GM21619 (cell line): ENCODE data around the gene TBC1D22A.
A peak's percentile ranks its signal among the peaks of the same experiment; 100 is the strongest.

Source experiments
- ATAC-seq: cut with Tn5 transposase; IDR thresholded peaks from one replicate; pipeline ENCODE4 v1.9.1; 2021; ENCODE audit not compliant: unreplicated experiment

TBC1D22A gene

DNA sequence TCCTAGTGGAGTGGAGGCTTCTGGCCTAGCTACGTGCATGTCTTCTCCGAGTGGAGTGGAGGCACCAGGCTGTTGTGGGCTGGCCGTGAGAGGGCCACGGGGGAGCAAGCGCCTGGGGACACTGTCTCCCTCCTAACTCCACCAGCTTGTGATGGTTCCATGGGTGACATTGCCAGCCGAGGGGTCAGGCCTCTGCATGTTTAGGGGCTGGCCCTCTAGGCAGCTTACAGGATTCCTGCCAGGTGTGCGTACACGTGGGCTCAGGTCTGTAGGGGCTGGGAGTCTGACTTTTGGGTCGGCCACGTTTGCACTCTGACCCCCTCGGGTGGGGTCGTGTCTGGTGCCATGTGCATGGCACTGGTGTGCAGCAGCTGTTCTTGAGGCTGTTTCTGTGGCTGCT lies 31.6 kb downstream of the TBC1D22A start:
- ATAC-seq: no peak

DNA sequence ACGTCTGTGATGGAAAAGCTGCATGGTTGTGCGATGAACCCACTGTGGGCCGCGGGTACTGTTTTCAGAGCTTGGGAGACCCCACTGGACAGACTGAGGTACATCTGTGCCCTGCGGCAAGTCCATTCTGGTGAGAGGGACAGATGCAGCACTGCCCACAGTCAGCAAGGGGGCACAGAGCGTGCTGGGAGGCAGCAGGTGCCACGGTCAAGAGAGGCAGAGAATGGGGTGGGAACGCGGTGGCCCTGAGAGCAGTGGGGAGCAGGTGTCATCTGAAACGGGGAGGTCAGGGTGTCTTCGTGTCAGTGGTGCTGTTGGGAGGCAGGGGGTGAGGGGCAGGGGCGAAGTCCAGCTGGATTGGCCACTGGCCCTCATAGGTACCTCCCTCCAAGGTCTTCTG lies 32.0 kb downstream of the TBC1D22A start:
- ATAC-seq: no peak

DNA sequence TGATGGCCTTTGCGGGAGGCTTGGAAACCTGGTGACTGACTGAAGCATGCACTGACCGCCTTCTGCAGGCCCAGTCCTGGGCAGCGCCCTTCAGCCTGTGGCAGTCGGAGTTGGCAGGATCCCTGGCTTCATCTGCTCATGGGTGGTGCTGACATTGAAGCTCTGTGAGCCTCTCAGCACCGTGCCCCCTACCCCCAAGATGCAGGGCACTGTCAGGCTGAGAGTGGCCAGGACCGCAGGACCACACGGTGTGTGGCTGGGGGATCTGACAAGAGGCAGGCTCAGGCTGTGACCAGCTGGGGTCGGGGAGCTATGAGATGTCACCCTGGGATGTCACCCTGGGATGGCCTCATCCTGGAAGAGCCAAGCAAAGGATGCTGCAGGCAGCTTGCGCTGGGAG lies 32.7 kb downstream of the TBC1D22A start:
- ATAC-seq: no peak

DNA sequence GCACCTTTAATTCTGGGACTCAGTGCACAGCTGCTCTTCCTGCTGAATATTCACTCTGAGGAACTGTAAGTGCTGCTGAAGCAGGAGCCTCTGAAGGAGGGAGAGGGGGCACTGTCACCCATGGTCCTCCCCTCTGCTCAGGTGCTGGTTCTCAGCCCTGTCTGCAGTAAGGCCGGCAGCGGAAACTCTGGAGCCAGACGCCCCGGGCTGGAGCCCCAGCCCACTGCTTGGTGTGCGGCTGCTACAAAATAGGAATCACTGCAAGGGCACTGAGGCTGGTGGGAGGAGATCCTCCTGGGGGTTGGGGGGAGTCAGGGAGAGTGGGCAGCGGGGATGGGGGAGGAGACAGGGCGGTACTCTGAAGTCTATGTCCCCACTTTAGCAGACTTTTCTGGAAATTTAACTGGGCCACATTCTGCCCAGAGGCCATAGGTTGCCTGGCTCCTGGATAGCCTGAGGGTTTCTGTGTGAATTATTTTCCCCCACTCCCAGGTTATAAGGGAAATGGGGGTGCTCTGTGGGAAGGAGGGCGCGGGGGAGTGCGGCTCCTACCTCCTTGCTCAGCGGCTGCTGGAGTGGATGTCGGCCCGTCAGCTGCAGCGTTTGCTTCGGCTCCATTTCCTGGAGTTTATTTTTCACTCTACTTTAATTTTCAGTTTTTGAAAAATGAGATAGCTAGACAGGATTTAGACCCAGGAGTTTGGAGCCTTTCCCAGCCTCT lies 33.6 kb downstream of the TBC1D22A start:
- ATAC-seq: no peak

DNA sequence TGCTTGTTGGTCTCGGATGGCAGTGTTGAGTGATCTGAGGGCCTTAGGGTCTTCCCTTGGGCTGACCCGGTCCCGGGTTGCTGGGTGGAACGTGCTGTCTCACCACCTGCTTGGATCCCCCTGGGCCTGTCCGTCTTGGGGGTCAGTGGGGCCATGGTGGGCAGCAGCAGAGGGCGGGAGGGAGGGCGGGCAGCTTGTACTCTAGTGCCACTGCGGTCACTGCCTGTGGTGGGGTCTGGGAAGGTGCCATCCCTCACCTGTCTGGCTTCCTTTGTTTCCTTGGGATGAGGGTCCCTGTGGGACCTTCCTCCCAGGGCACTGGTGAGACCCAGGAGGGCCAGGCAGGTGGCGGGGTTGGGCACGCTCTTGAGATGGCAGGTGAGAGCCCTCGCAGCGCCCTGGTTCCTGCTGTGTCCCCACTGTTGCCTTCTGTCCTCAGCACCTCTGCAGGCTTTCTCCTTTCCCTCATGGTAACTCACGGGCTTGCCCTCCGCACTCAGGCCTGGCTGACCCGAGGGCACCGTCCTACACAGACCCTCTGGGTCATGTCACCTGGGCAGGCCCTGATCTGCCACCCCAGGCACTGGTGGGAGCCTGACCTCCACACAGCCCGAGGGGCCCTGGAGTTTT lies 34.2 kb downstream of the TBC1D22A start:
- ATAC-seq: no peak

DNA sequence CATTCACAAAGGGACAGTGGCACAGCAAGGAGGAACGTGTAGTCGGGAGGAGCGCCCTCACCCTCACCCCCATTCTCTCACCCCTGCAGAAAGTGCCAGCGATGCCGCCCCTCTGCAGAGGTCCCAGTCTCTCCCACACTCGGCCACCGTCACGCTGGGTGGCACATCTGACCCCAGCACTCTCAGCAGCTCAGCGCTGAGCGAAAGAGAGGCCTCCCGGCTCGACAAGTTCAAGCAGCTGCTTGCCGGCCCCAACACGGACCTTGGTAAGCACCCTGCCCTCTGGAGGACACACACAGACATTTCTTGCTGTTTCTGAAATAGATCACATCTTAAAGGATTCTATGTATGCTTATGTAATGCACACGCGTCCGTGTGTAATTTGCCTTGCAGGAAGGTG lies 34.9 kb downstream of the TBC1D22A start:
- ATAC-seq: no peak

DNA sequence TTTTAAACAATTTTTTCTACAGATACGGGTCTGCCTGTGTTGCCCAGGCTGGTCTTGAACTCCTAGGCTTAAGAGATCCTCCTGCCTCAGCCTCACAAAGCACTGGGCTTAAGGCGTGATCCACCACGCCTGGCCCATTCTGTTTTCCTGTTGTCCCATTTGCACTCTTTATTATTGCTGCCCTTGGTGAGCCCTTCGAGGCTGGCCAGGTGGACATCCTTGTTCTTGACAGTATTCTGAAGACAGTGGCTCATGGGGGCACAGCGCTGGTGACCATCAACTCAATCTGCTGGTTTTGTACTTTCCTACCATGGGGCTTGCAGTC lies 35.6 kb downstream of the TBC1D22A start:
- no peak for ATAC-seq

DNA sequence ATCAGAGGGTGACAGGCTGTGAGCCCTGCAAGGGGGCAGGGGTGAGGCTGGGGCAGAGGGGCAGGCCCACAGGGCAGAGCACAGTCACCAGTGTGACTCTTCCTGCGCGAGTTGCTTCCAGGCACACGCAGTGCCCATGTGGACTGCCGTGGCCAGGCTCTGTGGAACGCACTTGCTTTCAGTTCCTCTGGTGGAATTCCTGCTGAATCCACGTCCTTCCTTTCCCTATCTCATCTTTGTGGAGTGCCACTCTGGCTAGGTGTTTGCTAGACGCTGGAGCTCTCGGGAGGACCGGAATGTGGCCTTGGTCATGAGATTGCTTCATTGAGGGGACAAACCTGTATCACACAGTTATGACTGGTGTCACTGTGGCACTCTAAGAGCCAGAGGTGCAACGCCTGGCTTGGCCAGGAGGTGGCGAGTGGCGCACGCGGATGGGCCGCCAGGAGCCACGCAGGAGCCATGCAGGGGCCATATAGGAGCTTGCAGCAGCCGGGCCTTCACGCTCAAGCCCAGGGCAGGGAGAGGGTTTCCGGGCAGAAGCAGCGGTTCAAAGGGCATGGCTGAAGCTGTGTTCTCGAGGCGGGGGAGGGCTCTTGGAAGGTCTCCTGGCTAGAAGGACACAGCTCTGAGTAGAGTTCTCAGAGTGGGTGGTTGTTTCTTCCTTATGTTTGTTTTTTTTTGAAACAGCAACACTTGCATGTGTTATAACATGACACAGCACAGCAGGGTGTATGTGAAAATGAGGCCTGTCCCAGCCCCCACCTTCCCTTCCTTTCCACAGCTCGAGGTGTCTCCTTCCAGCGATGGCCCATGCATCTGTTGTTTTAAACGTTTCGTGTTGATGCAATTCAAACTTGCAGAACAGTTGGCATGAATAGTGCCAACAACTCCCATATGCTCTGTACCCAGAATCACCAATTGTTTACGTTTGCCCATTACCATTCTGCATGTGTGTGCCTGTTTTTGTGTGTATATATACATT lies 36.2 kb downstream of the TBC1D22A start:
- no peak for ATAC-seq

DNA sequence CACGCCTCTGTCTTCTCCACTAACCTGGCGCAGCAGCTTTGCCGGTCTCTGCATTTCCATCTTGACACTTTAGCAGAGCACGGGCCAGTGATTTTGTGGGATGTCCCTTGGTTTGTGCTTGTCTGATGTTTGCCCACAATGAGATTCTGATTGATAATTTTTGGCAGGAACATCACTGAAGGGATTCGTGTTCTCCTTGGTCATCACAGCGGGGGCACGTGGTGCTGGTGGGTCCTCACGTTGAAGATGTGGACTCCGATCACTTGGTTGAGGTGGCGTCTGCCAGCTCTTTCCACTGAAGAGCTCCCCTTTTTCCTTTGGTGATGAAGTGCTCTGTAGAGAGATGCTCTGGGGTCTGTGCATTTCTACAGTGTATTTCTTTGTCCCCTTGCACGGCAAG lies 37.2 kb downstream of the TBC1D22A start:
- ATAC-seq: no peak

DNA sequence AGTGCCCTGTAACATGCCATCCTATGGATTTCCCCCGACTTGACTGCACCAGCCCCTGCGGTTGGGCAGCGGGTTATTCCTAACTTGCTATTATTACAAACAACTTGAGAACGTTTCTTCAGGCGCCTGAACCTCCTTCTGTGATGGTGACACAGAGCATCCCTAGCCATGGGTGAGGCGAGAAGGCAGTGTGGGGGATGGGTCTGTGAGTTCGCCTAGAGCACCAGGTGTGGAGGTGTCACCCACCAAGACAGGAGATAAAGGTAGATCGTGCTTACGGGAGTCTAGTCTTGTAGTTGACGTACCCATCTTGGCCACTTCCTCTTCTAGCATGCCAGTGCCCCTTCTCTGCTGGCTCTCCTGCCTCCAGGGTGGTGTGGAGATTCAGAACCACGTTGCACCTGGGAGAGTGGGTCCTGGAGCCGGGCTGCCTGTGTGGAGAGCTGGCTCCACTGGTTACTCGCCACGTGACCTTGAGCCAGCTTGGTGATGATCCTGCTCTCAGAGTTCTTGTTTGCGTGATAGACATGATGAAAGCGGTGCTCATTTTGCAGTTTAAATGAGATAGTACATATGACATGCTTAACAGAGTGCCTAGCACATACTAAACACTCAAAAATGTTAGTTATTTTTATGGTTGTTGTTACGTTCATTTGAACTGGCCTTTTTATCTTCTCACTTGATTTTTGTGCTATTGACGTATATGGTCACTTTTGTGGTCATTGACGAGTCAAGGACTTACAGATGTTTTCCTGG lies 37.8 kb downstream of the TBC1D22A start:
- no peak for ATAC-seq

DNA sequence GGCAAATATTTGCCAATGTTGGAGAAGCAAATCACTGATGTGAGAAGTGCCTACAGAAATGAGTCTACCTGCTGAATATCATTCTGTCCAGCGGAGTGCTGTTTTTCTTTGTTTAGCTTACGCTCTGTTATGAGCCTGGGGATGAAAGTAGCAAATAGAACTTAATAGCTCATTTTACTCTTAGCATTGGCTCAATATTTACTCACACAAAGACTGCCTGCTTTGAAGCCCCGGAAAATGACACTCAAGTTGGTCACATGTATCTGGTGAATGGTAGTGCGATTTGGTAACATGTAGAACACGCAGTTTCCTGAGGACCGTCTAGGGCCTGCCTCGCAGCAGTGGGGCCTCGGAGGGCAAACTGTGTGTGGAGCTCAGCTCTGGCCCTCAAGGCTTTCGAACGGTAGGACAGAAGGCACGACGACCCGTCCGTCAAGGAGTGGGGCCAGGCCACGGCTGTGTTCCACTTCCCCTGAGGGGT lies 38.9 kb downstream of the TBC1D22A start:
- no peak for ATAC-seq

DNA sequence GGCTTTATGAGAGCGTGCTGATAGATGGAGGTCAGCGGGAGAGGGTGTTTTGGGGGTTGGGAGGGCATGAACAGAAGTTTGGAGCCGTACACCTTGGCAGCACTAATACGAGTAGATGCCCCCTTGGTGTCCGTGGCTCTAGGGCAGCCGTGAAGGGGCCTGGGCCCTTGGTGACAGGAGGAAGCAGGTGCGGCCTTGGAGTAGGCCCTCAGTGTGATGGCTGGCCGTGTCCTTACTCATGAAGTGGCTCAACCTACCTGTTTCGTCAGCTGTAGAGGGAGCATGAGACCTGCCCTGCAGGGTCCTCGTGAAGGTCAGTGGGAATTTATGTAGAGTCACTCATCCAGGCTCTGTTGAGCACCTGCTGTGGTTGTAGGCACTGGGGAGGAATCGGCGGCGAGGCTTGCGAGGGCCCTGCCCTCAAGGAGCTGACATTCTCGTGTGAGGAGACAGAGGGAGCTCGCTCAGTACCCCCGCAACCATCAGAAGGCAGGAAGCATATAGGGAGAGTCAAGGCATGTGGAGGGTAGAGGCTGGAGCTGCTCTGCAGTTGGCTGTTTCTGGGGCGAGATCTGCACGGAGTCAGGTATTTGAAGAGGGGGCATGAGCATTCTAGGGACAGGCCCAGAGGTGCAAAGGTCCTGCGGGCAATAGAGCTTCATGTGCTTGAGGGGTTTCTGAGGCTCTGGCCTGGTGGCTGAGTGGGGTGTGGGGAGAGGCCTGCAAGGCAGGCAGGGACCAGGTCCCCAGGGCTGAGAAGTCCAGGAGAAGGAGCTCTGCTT lies 39.6 kb downstream of the TBC1D22A start:
- ATAC-seq: no peak

DNA sequence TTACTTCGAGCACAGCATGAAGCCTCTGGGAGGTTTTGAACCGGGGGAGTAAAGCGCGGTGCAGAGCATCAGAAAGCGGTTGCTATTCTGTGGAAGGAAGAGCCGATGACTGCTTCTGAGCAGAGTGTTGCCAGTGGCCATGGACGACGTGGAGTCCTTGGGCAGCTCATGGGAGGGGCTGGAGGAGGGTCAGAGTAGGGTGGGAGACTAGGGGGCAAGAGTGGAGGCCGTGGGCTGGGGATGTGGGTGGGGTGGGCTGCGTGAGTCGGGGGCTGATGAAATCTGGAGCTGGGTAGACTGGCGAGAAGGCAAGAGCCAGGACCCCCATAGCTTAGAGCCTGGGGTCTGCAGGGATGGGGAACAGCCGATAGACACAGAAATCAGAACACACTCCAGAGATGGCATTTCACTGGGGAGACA lies 40.2 kb downstream of the TBC1D22A start:
- ATAC-seq: no peak

DNA sequence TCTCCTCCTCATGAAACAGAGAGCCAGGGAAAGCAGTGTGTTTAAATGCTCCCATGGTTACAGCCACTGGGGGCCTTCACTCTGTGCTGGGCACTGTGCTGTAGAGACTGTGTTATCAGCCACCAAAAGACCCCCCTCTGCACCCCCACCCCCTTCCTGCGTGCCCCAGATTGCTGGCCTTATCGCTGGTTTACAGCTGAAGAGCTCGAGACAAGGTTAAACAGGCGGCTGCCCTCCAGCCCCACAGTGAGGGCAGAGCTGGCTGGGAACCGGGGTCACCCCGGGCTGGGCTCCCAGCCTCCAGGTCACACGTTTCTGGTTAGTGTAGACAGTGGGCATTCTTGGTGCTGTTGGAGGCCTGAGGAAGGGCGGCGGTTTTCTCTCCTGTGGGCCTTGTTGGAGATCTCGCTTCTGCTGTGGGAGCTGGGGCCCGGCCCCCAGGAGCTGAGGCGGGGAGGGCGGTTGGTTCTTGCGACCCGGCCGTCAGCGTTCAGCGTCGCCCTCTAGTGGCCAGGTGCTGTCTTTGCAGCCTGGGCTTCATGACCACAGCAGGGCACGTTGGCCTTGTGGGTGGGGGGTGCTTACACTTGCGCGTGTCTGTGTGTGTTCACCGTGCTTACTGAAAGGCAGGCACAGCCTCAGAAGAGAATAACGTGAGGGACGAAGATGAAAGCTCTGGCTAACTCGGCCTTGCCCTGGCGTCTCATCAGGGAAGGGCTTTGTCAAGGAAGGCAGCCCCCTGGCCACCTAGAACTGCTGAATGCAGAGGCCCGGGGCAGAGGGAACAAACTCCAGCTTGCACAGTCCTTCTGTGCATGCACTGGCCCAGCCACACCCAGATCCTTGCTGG lies 40.8 kb downstream of the TBC1D22A start:
- peak; percentile 61 for ATAC-seq

DNA sequence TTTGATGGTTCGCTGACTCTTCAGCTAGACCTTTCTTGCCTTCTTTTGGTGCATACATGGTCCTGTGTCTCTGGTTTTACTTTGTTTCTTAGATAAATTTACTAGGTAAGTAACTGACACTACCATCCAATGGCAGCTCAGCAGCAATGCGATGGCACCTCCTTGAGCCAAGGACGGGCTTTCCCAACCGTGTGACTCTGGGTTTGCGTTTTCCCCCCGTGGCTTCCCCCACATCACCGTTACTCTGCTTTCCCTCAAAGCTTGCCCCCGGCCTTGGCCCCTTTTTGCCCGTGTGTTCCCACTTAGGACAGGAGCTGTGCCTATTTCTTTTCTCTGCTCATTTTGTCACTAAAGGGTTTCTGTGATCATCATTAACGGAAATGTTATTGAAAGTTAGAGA lies 41.5 kb downstream of the TBC1D22A start:
- no peak for ATAC-seq

DNA sequence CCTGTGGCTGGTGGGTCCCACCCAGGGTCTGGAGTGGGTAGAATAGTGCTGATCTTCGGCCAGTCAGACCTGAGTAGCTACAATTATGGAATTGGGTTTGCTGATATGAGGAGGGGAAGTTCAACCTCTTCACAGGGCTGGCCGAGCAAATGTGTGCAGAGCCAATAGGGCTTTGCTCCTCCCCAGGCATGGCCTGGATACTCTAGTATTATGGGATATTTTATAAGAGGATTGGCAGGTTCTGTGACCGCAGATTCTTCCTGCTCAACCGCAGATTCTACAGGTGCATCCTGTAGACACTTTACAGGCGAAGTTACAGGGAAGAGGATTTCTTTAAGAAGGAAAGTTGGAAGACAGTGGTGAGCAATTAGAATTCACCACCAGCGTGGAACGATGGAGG lies 44.3 kb downstream of the TBC1D22A start:
- no peak for ATAC-seq

DNA sequence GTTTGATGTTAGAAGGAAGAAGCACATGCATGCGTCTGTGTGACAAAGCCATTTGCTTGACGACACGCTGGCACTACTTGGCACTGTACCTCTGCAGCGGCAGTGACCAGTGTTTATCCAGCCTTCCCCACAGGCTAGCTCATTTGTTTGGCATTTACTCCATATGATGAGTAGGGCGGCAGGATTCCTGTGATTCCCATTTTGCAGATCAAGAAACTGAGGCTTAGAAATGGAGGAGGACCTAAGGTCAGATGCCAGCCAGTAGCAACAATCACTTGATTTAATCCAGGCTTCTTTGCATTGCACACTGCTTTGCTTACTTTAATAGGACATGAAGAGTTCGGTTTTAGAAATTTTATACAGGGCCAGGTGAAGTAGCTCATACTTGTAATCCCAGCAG lies 45.0 kb downstream of the TBC1D22A start:
- ATAC-seq: no peak

DNA sequence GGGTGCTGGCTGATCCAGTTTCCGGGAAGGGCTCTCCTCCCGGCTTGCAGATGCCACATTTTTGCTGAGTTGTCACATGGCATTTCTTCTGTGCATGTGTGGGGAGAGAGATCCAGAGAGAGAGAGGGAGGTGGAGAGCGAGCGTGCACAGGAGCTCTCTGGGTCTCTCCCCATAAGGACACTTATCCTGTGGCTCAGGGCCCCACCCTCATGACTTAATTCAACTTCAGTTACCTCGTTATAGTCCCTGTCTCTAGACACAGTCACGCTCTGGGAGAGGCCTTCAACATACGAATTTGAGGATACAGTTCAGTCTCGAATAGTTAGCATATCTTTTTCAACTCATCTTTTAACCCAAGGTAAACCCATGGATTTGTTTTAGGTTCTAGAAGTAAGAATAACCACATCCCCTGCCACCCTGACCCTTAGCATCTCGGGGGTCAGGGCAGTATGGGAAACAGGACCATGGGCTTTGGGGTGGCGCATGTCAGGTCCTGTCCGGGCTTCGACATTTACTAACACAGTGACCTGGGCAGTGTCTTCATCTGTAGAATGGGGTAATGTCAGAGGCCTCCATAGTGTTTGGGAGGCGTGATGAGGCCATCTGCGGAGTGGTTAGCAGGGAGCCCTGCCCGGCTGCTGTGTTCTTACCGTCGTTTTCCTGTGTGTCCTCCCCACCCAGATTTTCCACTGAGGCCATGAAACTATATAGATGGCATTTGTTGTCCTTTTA lies 46.9 kb downstream of the TBC1D22A start:
- ATAC-seq: no peak
